ENCODE measurements around the gene KANK2. TPM values are rescaled to one million over a fixed set of nuclear protein-coding genes. Genes with fewer than 3 reads are reported as not detected.

KANK2 gene
- total and polyA plus RNA-seq, 2 of the 13 experiments (the other 11 are each of a cell fraction or from before 2014, with no cell fraction given) = 5.7 to 12.9 TPM

- no peak for TF ChIP-seq ZFP36L1 (CRISPR knock-in tag; IDR thresholded peaks at IDR 0.05)
- no peak for TF ChIP-seq E2F2 (CRISPR knock-in tag; IDR thresholded peaks at IDR 0.05; ENCODE audit: borderline replicate concordance)
- no peak for TF ChIP-seq SIN3B (IDR thresholded peaks at IDR 0.05; ENCODE audit: low read length)
- peak; percentile 71 for TF ChIP-seq PATZ1 (CRISPR knock-in tag; IDR thresholded peaks at IDR 0.05)
- no peak for TF ChIP-seq MAFG (CRISPR knock-in tag; IDR thresholded peaks at IDR 0.05)
- no peak for TF ChIP-seq ZNF562 (CRISPR knock-in tag; IDR thresholded peaks at IDR 0.05; ENCODE audit: borderline replicate concordance)
- no peak for TF ChIP-seq ZBTB4 (CRISPR knock-in tag; IDR thresholded peaks at IDR 0.05; ENCODE audit: borderline replicate concordance)
- TF ChIP-seq DMAP1 (CRISPR knock-in tag; IDR thresholded peaks at IDR 0.05) = no peak
- TF ChIP-seq ZNF329 (CRISPR knock-in tag; IDR thresholded peaks at IDR 0.05; ENCODE audit: low read depth) = no peak
- no peak for TF ChIP-seq ZBTB20 (CRISPR knock-in tag; IDR thresholded peaks at IDR 0.05; ENCODE audit: borderline replicate concordance, low read depth)
- no peak; the same call in 1 of the 2 replicates for TF ChIP-seq ZSCAN31 (CRISPR knock-in tag; IDR thresholded peaks at IDR 0.05; ENCODE audit: low read depth)
- no peak for TF ChIP-seq CERS6 (CRISPR knock-in tag; IDR thresholded peaks at IDR 0.05)
- no peak for TF ChIP-seq ZNF616 (CRISPR knock-in tag; IDR thresholded peaks at IDR 0.05; ENCODE audit: low read depth)
- TF ChIP-seq NFKB2 (CRISPR knock-in tag; IDR thresholded peaks at IDR 0.05; ENCODE audit: borderline replicate concordance) = no peak; the same call in 1 of the 2 replicates
- no peak; the same call in 1 of the 2 replicates for TF ChIP-seq SMAD3 (CRISPR knock-in tag; IDR thresholded peaks at IDR 0.05)
- peak; percentile 64; the same call in 1 of the 2 replicates for TF ChIP-seq ONECUT2 (CRISPR knock-in tag; IDR thresholded peaks at IDR 0.05)
- TF ChIP-seq SMAD9 (CRISPR knock-in tag; IDR thresholded peaks at IDR 0.05) = no peak
- TF ChIP-seq RBAK (CRISPR knock-in tag; IDR thresholded peaks at IDR 0.05) = no peak
- no peak for TF ChIP-seq ZNF280D (CRISPR knock-in tag; IDR thresholded peaks at IDR 0.05)
These were observed 59.6 kb downstream of the KANK2 start (continued) for GRCh38 chr19:11137542-11138384.

Measured in HepG2 (cell line).